Endometrial microvascular endothelial cells (primary cell): ENCODE data around the gene KRT27. TPM values are rescaled to one million over a fixed set of nuclear protein-coding genes. Genes with fewer than 3 reads are reported as not detected.

ENCODE experiments used
- total RNA-seq: library from RNA; depleted of rRNA; stranded (reverse); fragments of >200 nt; gene quantifications from one replicate; pipeline ENCODE4 v1.2.3, GENCODE V29; 2015; ENCODE audit errors: inconsistent ontology term

KRT27 gene
- total RNA-seq, 1 donor from 2014 or later = not detected

Other genes with a start within 250 kb of the KRT27 start
- not detected for gene CCR7, start 217.1 kb downstream of the KRT27 start, total RNA-seq
- 62.3 TPM for gene SMARCE1, start 134.7 kb downstream of the KRT27 start, total RNA-seq
- gene KRT222, start 117.4 kb downstream of the KRT27 start, total RNA-seq = not detected
- not detected for gene KRT24, start 78.8 kb downstream of the KRT27 start, total RNA-seq
- not detected for gene KRT25, start 27.2 kb downstream of the KRT27 start, total RNA-seq
- not detected for gene KRT26, start 10.3 kb downstream of the KRT27 start, total RNA-seq
- not detected for gene KRT28, start 17.4 kb upstream of the KRT27 start, total RNA-seq
- 6.4 TPM for gene KRT10, start 40.1 kb upstream of the KRT27 start, total RNA-seq
- gene KRT12, start 84.7 kb upstream of the KRT27 start, total RNA-seq = not detected
- not detected for gene KRT20, start 102.7 kb upstream of the KRT27 start, total RNA-seq
- gene KRT23, start 155.1 kb upstream of the KRT27 start, total RNA-seq = not detected
- gene KRT39, start 184.4 kb upstream of the KRT27 start, total RNA-seq = not detected
- gene KRT40, start 201.8 kb upstream of the KRT27 start, total RNA-seq = not detected
- not detected for gene KRTAP3-3, start 211.6 kb upstream of the KRT27 start, total RNA-seq
- not detected for gene KRTAP3-2, start 217.4 kb upstream of the KRT27 start, total RNA-seq
- not detected for gene KRTAP3-1, start 226.6 kb upstream of the KRT27 start, total RNA-seq
- gene KRTAP1-5, start 244.7 kb upstream of the KRT27 start, total RNA-seq = not detected
- not detected for gene KRTAP1-4, start 247.6 kb upstream of the KRT27 start, total RNA-seq